ENCODE data around the gene NOTCH2. TPM values are rescaled to one million over a fixed set of nuclear protein-coding genes. Genes with fewer than 3 reads are reported as not detected.
A peak's percentile ranks its signal among the peaks of the same experiment; 100 is the strongest.

Gene NOTCH2
- total RNA-seq, 1 donor from 2014 or later, result 142 TPM

GRCh38 chr1:119903443-119903835, 166.0 kb downstream of the NOTCH2 start:
- TF ChIP-seq CTCF (conservative IDR thresholded peaks at IDR 0.05), result no peak
- peaks cover 8% of the 10 kb centered on the region for H3K27me3 Mint-ChIP-seq
- H3K9me3 Mint-ChIP-seq, result no peaks in the 10 kb centered on the region
- H3K36me3 Mint-ChIP-seq, result no peaks in the 10 kb centered on the region
- DNase-seq (ENCODE audit: extremely low spot score, unreplicated experiment), result no peak
- no peak overlapping the region for H3K27ac Mint-ChIP-seq
- no peak overlapping the region for H3K4me3 Mint-ChIP-seq
- no peaks in the 10 kb centered on the region for H3K4me1 Mint-ChIP-seq (ENCODE audit: unreplicated experiment)

- no peak for DNase-seq (ENCODE audit: extremely low spot score, unreplicated experiment)
- H3K27ac Mint-ChIP-seq, result no peak overlapping the region
- H3K4me1 Mint-ChIP-seq (ENCODE audit: unreplicated experiment), result no peaks in the 10 kb centered on the region
- peaks cover 8% of the 10 kb centered on the region for H3K27me3 Mint-ChIP-seq
- no peaks in the 10 kb centered on the region for H3K9me3 Mint-ChIP-seq
- H3K36me3 Mint-ChIP-seq, result no peaks in the 10 kb centered on the region
- TF ChIP-seq CTCF (conservative IDR thresholded peaks at IDR 0.05), result no peak
- H3K4me3 Mint-ChIP-seq, result no peak overlapping the region
Measured at GRCh38 chr1:119902775-119903442, 166.6 kb downstream of the NOTCH2 start.

GRCh38 chr1:119898981-119899720, 170.3 kb downstream of the NOTCH2 start:
- Mint-ChIP-seq H3K9me3 (no peaks in the 10 kb centered on the region), H3K27me3 (peaks cover 15% of the 10 kb centered on the region), H3K4me3 (no peak overlapping the region), H3K4me1 (ENCODE audit: unreplicated experiment) (no peaks in the 10 kb centered on the region), H3K36me3 (no peaks in the 10 kb centered on the region), H3K27ac (no peak overlapping the region)
- DNase-seq (ENCODE audit: extremely low spot score, unreplicated experiment), result no peak
- no peak for TF ChIP-seq CTCF (conservative IDR thresholded peaks at IDR 0.05)

GRCh38 chr1:119898530-119898929, 170.9 kb downstream of the NOTCH2 start:
- no peaks in the 10 kb centered on the region for H3K36me3 Mint-ChIP-seq
- no peak for TF ChIP-seq CTCF (conservative IDR thresholded peaks at IDR 0.05)
- H3K27ac Mint-ChIP-seq, result no peak overlapping the region
- no peaks in the 10 kb centered on the region for H3K4me1 Mint-ChIP-seq (ENCODE audit: unreplicated experiment)
- no peak overlapping the region for H3K4me3 Mint-ChIP-seq
- no peaks in the 10 kb centered on the region for H3K9me3 Mint-ChIP-seq
- peaks cover 13% of the 10 kb centered on the region for H3K27me3 Mint-ChIP-seq
- no peak for DNase-seq (ENCODE audit: extremely low spot score, unreplicated experiment)

GRCh38 chr1:119896303-119896702, 173.2 kb downstream of the NOTCH2 start, which contains the start of gene ADAM30:
TSS of gene ADAM30 (minus strand) at chr1:119896515. CDS start at chr1:119896336, 179 bp downstream.
- TF ChIP-seq CTCF (conservative IDR thresholded peaks at IDR 0.05), result no peak
- H3K27ac Mint-ChIP-seq, result no peak within 1 kb of the TSS
- H3K36me3 Mint-ChIP-seq, result no peaks in the 10 kb centered on the region
- no peaks in the 10 kb centered on the region for H3K9me3 Mint-ChIP-seq
- H3K27me3 Mint-ChIP-seq, result peaks cover 11% of the 10 kb centered on the region
- no peaks in the 10 kb centered on the region for H3K4me1 Mint-ChIP-seq (ENCODE audit: unreplicated experiment)
- no peak for DNase-seq (ENCODE audit: extremely low spot score, unreplicated experiment)
- peak within 1 kb of the TSS; percentile 46 for H3K4me3 Mint-ChIP-seq
